HG02588 (cell line): Measurements from ENCODE around the gene C1QL1.

Source experiments
- ATAC-seq: cut with Tn5 transposase; IDR thresholded peaks from one replicate; pipeline ENCODE4 v1.9.1; 2021; ENCODE audit warnings: mild to moderate bottlenecking, moderate library complexity; ENCODE audit not compliant: unreplicated experiment

The C1QL1 gene

GRCh38 chr17:44989552-44990138, 21.5 kb upstream of the C1QL1 start:
- no peak for ATAC-seq

DNA sequence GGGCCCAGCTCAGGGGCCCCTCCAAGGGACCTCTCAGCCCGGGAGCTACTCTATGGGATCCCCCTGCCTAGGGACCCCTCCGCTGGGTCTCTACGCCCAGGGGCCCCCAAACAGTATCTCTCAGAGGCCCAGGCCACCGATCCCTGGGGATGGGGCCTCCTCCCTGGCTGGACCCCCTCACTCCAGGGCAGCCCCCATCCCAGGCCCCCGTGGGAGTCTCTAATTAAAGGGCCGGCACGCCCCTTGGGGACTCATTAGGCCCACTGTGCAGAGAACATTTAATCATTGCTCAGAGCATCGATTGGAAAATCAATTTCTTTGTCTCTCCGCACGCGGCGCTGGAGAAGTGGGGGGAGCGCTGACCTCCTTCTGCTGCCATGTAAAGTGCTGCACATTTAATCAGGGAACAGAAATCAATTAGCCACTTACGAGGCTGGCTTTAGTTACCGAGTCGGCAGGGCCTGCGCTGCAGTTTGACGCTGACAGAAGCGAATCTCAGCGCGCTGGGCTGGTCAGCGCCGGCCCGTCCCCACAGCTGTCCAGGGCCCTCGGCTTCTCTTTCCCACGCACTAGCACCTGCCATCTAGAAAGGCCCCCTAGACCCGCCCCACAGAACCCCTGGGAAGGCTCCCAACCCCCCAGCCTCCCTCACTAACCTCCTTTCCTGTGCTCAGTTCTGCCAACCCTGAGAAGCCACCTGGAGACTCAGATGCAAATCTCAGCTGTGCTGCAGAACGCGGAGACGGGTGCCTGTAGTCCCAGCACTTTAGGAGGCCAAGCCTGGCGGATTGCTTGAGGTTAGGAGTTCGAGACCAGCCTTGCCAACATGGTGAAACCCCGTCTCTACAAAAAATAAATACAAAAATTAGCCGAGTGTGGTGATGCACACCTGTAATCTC, 20.2 kb upstream of the C1QL1 start:
- ATAC-seq = no peak

- no peak for ATAC-seq
These were observed 15.5 kb upstream of the C1QL1 start for GRCh38 chr17:44983563-44983962.

GRCh38 chr17:44982113-44982702, 14.1 kb upstream of the C1QL1 start:
- ATAC-seq = no peak

- no peak for ATAC-seq
These were observed 13.3 kb upstream of the C1QL1 start for GRCh38 chr17:44981221-44981968.

DNA sequence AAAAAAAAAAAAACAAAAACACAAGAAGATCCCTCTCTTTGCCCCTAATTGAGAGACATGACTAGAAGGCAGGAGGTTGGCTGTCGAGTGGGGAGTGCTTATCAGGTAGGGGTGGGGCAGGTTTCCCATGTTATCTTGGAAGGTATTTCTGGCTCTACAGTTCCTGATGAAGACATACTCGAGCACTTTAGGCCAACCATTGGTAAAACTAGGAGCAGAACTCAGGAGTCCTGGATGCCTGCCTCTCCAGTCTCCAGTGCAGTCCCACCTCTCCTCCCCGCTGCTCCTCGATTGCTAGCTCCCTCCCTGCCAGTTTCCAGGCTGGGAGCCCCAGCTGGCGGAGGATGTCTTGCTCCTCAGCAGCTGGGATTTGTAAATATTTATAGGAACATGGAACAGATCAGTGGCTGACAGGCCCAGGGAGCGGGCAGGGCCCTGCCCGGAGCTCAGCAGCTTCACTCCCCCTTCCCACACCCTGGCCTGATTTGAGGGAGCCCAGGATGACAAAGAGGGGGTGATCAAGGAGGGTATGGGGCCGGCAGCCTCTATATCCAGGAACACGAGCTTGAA, 11.4 kb upstream of the C1QL1 start:
- ATAC-seq = no peak

- no peak for ATAC-seq
These were observed 10.7 kb upstream of the C1QL1 start for GRCh38 chr17:44978807-44979206.

GRCh38 chr17:44977814-44978550, 9.9 kb upstream of the C1QL1 start:
- ATAC-seq = no peak

GRCh38 chr17:44977065-44977464, 9.0 kb upstream of the C1QL1 start:
- ATAC-seq = no peak

DNA sequence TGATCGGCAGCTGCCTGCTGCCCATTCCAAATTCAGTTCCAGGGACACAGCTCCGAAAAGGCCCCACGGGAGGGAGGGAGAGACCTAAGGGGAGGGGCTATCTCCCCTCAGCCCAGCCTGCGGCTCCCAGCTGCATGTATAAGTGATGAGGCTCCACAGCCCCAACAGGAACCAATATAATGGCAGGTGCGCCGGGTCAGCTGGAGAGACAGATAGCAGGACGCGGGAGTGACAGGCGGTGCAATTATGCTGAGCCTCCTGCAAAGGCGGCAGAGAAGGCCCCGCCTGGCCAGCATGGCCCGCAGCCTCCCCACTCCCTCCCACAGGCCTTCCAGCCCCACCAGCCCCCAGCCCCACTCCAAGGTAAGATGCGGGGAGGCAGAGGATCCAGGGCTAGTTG, 8.1 kb upstream of the C1QL1 start:
- no peak for ATAC-seq

GRCh38 chr17:44972953-44973352, 4.8 kb upstream of the C1QL1 start:
- ATAC-seq = no peak

DNA sequence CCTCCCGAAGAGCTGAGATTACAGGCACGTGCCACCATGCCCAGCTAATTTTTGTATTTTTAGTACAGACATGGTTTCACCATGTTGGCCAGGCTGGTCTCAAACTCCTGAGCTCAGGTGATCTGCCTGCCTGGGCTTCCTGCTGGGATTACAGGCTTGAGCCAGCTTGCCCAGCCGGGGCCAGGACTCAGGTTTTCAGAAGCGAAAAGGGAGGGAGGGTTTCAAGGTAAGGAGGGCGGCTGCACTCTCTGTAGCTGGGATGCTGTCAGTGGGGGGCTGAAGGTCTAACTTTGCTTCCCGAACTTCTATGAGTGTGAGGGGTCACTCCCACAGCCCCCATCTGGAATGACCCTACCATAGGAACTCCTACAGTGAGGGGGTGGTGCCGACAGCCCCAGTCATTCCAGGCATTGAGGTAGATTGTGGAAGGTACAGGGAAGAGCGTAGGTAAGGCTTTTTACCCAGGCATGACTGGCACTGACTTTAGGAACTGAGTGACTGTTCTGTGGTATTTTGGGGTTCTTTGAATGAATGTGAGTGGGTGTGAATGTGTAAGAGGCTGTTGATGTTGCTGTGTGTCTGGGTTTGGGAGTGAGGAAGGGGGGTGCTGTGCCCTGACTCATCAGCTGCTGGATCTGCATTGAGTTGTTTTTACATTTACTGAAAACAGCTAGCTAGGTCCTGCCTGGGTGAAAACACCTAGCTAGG, 3.8 kb upstream of the C1QL1 start:
- no peak for ATAC-seq

GRCh38 chr17:44970136-44970741, 2.1 kb upstream of the C1QL1 start:
- no peak for ATAC-seq

DNA sequence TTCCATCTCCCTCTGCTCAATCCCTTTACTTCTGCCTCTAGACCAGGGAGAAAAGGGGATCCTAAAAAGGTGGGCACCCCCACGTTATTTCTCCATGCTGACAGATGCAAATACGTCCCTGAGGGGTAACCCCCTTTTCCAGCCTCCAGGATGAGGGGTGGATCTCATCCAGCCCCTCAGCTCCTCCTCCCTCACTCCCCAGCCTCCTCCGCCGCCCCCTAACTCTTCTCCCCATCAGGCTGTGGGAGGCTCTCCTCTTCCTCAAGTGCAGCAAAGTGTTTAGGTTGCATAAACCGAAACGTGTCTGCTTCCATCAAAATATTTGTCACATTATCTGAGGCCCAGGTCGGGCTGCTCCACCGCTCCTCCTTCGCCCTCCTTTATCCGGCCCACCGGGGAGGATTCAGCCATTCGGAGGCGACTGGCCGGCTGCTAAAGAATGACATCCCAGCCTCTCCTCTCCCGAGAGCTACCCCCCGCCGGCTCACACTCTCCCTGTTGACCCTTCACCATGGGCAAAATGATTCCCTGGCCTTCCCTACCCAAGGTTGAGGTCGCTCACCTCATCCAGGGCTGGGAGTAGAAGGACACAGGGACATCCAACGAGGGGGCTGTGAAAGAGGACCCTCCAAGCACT, 1.2 kb upstream of the C1QL1 start:
- no peak for ATAC-seq

GRCh38 chr17:44967907-44968224, 237 bp downstream of the C1QL1 start:
- no peak for ATAC-seq

DNA sequence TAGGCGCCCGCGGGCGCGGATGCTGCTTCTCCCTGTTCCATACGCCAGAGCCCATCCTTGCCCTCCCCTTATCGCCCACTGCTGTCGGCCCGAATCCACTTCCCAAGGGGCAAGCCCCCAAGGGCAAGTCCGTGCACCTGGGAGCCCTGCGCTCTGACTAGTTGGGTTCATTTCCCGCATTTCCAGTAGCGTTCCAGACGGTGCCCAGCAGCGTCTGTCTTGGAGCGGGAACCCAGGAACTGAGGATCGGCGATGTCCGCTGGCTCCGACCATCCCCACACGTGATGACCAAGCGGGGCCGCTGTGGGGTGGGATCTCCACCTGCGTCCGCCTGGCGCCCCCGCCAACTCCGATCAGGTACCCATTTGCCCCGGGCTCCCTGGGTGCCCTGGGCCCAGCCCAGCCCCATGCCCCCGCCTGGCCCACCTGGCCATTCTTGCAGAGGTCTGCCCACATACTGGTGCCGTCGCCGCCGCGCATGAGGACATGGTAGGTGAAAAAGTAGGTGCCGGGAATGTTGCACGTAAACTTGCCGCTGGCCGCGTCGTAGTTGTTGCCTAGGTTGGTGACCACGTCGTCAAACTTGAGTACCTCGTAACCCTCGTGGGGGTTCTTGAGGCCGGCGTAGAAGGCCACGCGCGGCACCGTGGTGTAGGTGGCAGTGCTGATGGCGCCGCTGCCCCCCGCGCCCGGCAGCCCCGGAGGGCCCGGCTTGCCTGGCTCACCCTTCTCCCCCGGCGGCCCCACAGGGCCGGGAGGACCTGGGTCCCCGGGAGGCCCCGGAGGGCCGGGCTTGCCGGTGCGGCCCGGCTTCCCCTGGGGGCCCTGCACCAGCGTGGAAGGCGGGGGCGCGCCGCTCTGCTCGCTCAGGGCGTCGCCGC, 837 bp downstream of the C1QL1 start:
- no peak for ATAC-seq

DNA sequence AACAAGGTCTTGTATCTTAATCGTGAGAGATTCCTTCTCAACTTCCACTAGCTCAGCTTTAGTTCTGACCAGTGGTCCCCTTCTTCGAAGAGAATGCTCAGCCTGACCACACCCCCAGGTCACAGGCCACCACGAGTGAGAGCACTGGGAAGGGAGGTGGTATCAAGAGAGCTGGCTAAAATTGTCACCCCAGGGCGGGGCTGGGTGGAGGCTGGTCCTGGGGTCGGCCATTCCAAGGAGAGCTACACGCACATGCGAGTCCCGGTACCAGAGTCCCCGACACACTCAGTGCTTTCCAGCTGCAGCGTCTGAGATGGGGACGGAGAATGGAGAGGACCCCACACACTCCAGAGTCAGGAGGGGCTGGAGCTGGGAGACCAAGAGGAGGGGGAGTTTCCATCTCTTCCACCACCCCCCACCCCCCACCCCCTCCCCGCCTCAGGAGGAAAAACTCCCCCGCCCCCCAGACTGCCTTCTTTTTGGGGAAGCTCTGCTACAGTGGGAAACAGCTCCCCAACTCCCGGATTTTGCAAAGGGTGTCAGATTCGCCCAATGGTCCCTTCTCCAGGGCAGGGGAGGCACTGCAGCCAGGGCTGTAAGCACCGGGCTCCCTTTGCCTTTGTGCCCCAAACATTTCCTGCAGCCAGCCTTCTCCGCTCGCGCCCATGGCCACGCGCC, 1.6 kb downstream of the C1QL1 start:
- no peak for ATAC-seq
